Activated CD8-positive, alpha-beta T cell treated with anti-CD3 and anti-CD28 coated beads for 36 hours (primary cell): ENCODE measurements around the gene TUBB4B. TPM values are rescaled to one million over a fixed set of nuclear protein-coding genes. Genes with fewer than 3 reads are reported as not detected.

Experiments
- ATAC-seq: fragments of 200-7000 bp; cut with Tn5 transposase; one replicate; pipeline ENCODE4 v1.10.0; 2021; ENCODE audit warnings: mild to moderate bottlenecking, moderate library complexity
- CTCF ChIA-PET: fragments of 350-600 bp; sonication (Branson Sonifier 250); formaldehyde crosslinking; loops from one replicate; lab custom pipeline; 2021; ENCODE audit warnings: antibody characterized with exemption; lab: Charles Lee
- POLR2A ChIA-PET: fragments of 350-600 bp; sonication (Branson Sonifier 250); formaldehyde crosslinking; loops from one replicate; lab custom pipeline; 2021; ENCODE audit warnings: antibody characterized with exemption; lab: Charles Lee
- DNase-seq: peaks from one replicate; pipeline ENCODE4 v3.0.0-alpha.2; 2020
- H3K27ac Mint-ChIP-seq: one replicate; pipeline ENCODE4 v1.8.0; 2021; ENCODE audit warnings: mild to moderate bottlenecking, mixed read lengths
- H3K27me3 Mint-ChIP-seq: one replicate; pipeline ENCODE4 v1.8.0; 2021; ENCODE audit warnings: mixed read lengths
- H3K36me3 Mint-ChIP-seq: one replicate; pipeline ENCODE4 v1.8.0; 2021; ENCODE audit warnings: low read depth, mixed read lengths
- H3K4me1 Mint-ChIP-seq: one replicate; pipeline ENCODE4 v1.8.0; 2021; ENCODE audit warnings: low read depth, mixed read lengths
- H3K4me3 Mint-ChIP-seq: one replicate; pipeline ENCODE4 v1.8.0; 2021; ENCODE audit warnings: mild to moderate bottlenecking, moderate library complexity, mixed read lengths
- H3K9me3 Mint-ChIP-seq: one replicate; pipeline ENCODE4 v1.8.0; 2021; ENCODE audit warnings: mixed read lengths
- CTCF ChIP-seq: fragments of 200-600 bp; IDR thresholded peaks from one replicate; pipeline ENCODE4 v1.8.0; 2022; ENCODE audit warnings: antibody characterized with exemption, mild to moderate bottlenecking
- intact Hi-C: fragments of 100-400 bp; cut with micrococcal nuclease; formaldehyde crosslinking; loops from one replicate; pipeline ENCODE4 v1.10.0; 2022
- total RNA-seq, 2 experiments: library from RNA; stranded (reverse); gene quantifications; one replicate each; pipeline ENCODE4 v1.2.3, GENCODE V29; 2021

The TUBB4B gene
- total RNA-seq, 2 experiments from 2014 or later, result 228 to 230 TPM

GRCh38 chr9:137269231-137269772, 28.2 kb downstream of the TUBB4B start:
- Mint-ChIP-seq H3K36me3 (peaks cover 34% of the 10 kb centered on the region), H3K4me3 (no peak overlapping the region), H3K27me3 (no peaks in the 10 kb centered on the region), H3K27ac (no peak overlapping the region), H3K4me1 (peaks cover 8% of the 10 kb centered on the region), H3K9me3 (no peaks in the 10 kb centered on the region)
- no peak for TF ChIP-seq CTCF
- ChIA-PET POLR2A (interaction anchor here (0.6 kb wide), 1 partner anchor 27 kb away, joined by 3 read pairs; no protein-coding TSS in a partner anchor), CTCF (interaction anchor here (1.3 kb wide), 1 partner anchor 17 kb away, joined by 3 read pairs; no protein-coding TSS in a partner anchor)
- intact Hi-C loops, result no loop called here
- DNase-seq, result no peak
- no peak for ATAC-seq

- no peak for TF ChIP-seq CTCF
- no peaks in the 10 kb centered on the region for H3K27me3 Mint-ChIP-seq
- intact Hi-C loops, result no loop called here
- peak; percentile 43 for ATAC-seq
- DNase-seq, result peak; percentile 67
- no peak overlapping the region for H3K27ac Mint-ChIP-seq
- peaks cover 8% of the 10 kb centered on the region for H3K4me1 Mint-ChIP-seq
- H3K4me3 Mint-ChIP-seq, result no peak overlapping the region
- no peaks in the 10 kb centered on the region for H3K9me3 Mint-ChIP-seq
- H3K36me3 Mint-ChIP-seq, result peaks cover 33% of the 10 kb centered on the region
- CTCF ChIA-PET, result interaction anchor here (1.0 to 2.6 kb wide), 2 partner anchors 31 to 35 kb away, joined by 3 to 7 read pairs; partner anchors contain the start of gene NRARP
- POLR2A ChIA-PET, result interaction anchor here (1.0 kb wide), 1 partner anchor 31 kb away, joined by 3 read pairs; no protein-coding TSS in a partner anchor
Observed at GRCh38 chr9:137270929-137271695, 30.0 kb downstream of the TUBB4B start.

- ChIA-PET POLR2A (interaction anchor here (1.0 kb wide), 1 partner anchor 31 kb away, joined by 3 read pairs; no protein-coding TSS in a partner anchor), CTCF (interaction anchor here (1.0 to 2.6 kb wide), 2 partner anchors 30 to 35 kb away, joined by 3 to 7 read pairs; partner anchors contain the start of gene NRARP)
- no peak overlapping the region for H3K4me3 Mint-ChIP-seq
- intact Hi-C loops, result no loop called here
- no peak for ATAC-seq
- no peaks in the 10 kb centered on the region for H3K27me3 Mint-ChIP-seq
- H3K9me3 Mint-ChIP-seq, result no peaks in the 10 kb centered on the region
- no peak for DNase-seq
- H3K4me1 Mint-ChIP-seq, result peaks cover 11% of the 10 kb centered on the region
- no peak for TF ChIP-seq CTCF
- peaks cover 33% of the 10 kb centered on the region for H3K36me3 Mint-ChIP-seq
- no peak overlapping the region for H3K27ac Mint-ChIP-seq
Observed at GRCh38 chr9:137271696-137272076, 30.6 kb downstream of the TUBB4B start.

- intact Hi-C loops, result no loop called here
- TF ChIP-seq CTCF, result no peak
- H3K4me1 Mint-ChIP-seq, result peaks cover 17% of the 10 kb centered on the region
- H3K27ac Mint-ChIP-seq, result no peak overlapping the region
- ChIA-PET CTCF (interaction anchor here (1.2 to 2.6 kb wide), 2 partner anchors 15 to 36 kb away, joined by 4 to 7 read pairs; no protein-coding TSS in a partner anchor), POLR2A (no interaction called here)
- H3K36me3 Mint-ChIP-seq, result peaks cover 33% of the 10 kb centered on the region
- no peak overlapping the region for H3K4me3 Mint-ChIP-seq
- peaks cover 1% of the 10 kb centered on the region for H3K27me3 Mint-ChIP-seq
- DNase-seq, result no peak
- no peaks in the 10 kb centered on the region for H3K9me3 Mint-ChIP-seq
- ATAC-seq, result no peak
Observed at GRCh38 chr9:137272241-137273094, 31.4 kb downstream of the TUBB4B start.
